Left lung (tissue), 10 donors: ENCODE data around the gene KRT4. TPM values are rescaled to one million over a fixed set of nuclear protein-coding genes. Genes with fewer than 3 reads are reported as not detected.

ENCODE experiments used
- ATAC-seq: fragments of 200-7000 bp; cut with Tn5 transposase; one replicate; pipeline ENCODE4 v1.9.1; 2020; ENCODE audit warnings: moderate library complexity
- DNase-seq, 4 donors: peaks; one replicate each; pipeline ENCODE4 v3.0.0-alpha.2; 2013 to 2020
- H3K27ac ChIP-seq, 2 donors: fragments of 200-600 bp; sonication (generic) in 1 of 2; one replicate each; pipeline versions ENCODE4 v1.5.0 to v1.8.0; 2020 to 2021
- H3K27me3 ChIP-seq, 2 donors: fragments of 200-600 bp; sonication (generic) in 1 of 2; one replicate each; pipeline versions ENCODE4 v1.5.0 to v1.8.0; 2020 to 2021
- H3K36me3 ChIP-seq, 2 donors: fragments of 200-600 bp; sonication (generic) in 1 of 2; one replicate each; pipeline versions ENCODE4 v1.5.0 to v1.8.0; 2020 to 2021
- H3K4me1 ChIP-seq, 2 donors: fragments of 200-600 bp; one replicate each; pipeline ENCODE4 v1.8.0; 2021
- H3K4me3 ChIP-seq, 2 donors: fragments of 200-600 bp; sonication (generic) in 1 of 2; one replicate each; pipeline versions ENCODE4 v1.5.0 to v1.8.0; 2020 to 2021; ENCODE audit warnings: mild to moderate bottlenecking in 1 of 2
- H3K9me3 ChIP-seq, 2 donors: fragments of 200-600 bp; sonication (generic) in 1 of 2; one replicate each; pipeline versions ENCODE4 v1.5.0 to v1.8.0; 2020 to 2021
- intact Hi-C, 2 donors: fragments of 100-400 bp; cut with DNase I; formaldehyde crosslinking; loops; one replicate each; pipeline versions ENCODE4 v1.11.2 to v1.14.2; 2022
- polyA plus RNA-seq, 6 donors: library from polyadenylated mRNA; unstranded; fragments of 120-200 nt; gene quantifications; one replicate each; pipeline ENCODE4 v1.2.1, GENCODE V29; 2013; ENCODE audit not compliant: insufficient read length in 6 of 6
- total RNA-seq, 2 donors: library from RNA; stranded (reverse); fragmentation: NEBNext Ultra II Directional; extraction: Animal tissue kit (Norgen Biotek cat#: 25700); gene quantifications; one replicate each; pipeline ENCODE4 v1.2.1, GENCODE V29; 2021
- TF ChIP-seq, protein P1 (sequence below), 2 donors: fragments of 200-600 bp; sonication (generic) in 1 of 2; IDR thresholded peaks; one replicate each; pipeline versions ENCODE4 v1.5.0 to v1.8.0; 2021; ENCODE audit warnings: antibody characterized with exemption in 2 of 2
- donor health status: DM: no; HTN: yes; CAD: no.
- donor health status: DM: no; HTN: no; CAD: no.

Gene KRT4
- total and polyA plus RNA-seq, 8 donors, result 0.47 to 9.4 (median 2.6) TPM

- DNase-seq (no peak), ATAC-seq (no peak)
- Histone ChIP-seq H3K4me1 (no peaks in the 10 kb centered on the region), H3K4me3 (no peak overlapping the region), H3K36me3 (no peaks in the 10 kb centered on the region), H3K9me3 (no peaks in the 10 kb centered on the region), H3K27ac (no peak overlapping the region), H3K27me3 (peaks cover 0 to 73% of the 10 kb centered on the region in 2 donors)
- TF ChIP-seq, protein P1, sequence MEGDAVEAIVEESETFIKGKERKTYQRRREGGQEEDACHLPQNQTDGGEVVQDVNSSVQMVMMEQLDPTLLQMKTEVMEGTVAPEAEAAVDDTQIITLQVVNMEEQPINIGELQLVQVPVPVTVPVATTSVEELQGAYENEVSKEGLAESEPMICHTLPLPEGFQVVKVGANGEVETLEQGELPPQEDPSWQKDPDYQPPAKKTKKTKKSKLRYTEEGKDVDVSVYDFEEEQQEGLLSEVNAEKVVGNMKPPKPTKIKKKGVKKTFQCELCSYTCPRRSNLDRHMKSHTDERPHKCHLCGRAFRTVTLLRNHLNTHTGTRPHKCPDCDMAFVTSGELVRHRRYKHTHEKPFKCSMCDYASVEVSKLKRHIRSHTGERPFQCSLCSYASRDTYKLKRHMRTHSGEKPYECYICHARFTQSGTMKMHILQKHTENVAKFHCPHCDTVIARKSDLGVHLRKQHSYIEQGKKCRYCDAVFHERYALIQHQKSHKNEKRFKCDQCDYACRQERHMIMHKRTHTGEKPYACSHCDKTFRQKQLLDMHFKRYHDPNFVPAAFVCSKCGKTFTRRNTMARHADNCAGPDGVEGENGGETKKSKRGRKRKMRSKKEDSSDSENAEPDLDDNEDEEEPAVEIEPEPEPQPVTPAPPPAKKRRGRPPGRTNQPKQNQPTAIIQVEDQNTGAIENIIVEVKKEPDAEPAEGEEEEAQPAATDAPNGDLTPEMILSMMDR (IDR thresholded peaks at IDR 0.05), result no peak
- intact Hi-C loops, result no loop called here
Observed at GRCh38 chr12:52822771-52823510, 9.0 kb upstream of the KRT4 start.

GRCh38 chr12:52821826-52822660, 8.1 kb upstream of the KRT4 start:
- H3K36me3 ChIP-seq, result no peaks in the 10 kb centered on the region
- intact Hi-C loops, result no loop called here
- no peaks in the 10 kb centered on the region for H3K4me1 ChIP-seq
- no peaks in the 10 kb centered on the region for H3K9me3 ChIP-seq
- peaks cover 0 to 79% of the 10 kb centered on the region in 2 donors for H3K27me3 ChIP-seq
- DNase-seq (no peak), ATAC-seq (peak; percentile 45)
- H3K4me3 ChIP-seq, result no peak overlapping the region
- TF ChIP-seq, protein P1 (IDR thresholded peaks at IDR 0.05), result no peak
- H3K27ac ChIP-seq, result no peak overlapping the region

DNA sequence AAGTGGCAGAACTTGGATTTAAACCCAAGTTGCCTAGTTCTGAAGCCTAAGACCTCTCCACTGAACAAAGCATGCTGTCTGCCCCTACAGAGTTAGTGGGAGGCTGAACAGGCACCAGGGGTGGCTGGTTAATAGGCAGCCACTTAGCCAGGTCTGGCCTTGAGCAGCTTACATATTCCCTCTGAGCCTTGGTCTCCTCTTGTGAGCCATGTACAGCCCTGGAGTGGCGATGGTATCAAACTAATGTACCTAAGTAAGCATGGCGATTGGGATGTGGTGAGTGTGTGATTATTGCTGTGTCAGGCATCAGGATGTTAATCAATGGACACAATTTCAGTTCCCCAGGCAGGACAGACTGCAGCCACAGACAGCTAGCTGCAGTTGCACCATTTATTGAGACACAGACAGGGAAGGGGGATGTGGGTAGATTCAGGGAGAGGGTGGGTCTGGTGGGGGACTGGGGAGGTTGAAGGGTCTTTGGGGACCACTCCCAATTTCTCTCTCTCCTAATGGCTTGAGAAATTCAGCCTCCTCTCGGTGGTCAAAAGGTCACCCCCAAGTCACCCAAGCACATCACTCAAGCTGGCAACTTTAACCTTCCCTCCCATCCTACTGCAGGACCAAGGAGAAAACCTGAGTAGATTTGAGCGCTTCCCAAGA, 7.3 kb upstream of the KRT4 start:
- DNase-seq (no peak), ATAC-seq (no peak)
- no peaks in the 10 kb centered on the region for H3K36me3 ChIP-seq
- TF ChIP-seq, protein P1 (IDR thresholded peaks at IDR 0.05), result no peak
- intact Hi-C loops, result no loop called here
- no peak overlapping the region for H3K4me3 ChIP-seq
- H3K27ac ChIP-seq, result no peak overlapping the region
- peaks cover 0 to 80% of the 10 kb centered on the region in 2 donors for H3K27me3 ChIP-seq
- no peaks in the 10 kb centered on the region for H3K9me3 ChIP-seq
- no peaks in the 10 kb centered on the region for H3K4me1 ChIP-seq

- Histone ChIP-seq H3K4me3 (no peak overlapping the region), H3K9me3 (no peaks in the 10 kb centered on the region), H3K27ac (no peak overlapping the region), H3K36me3 (no peaks in the 10 kb centered on the region), H3K4me1 (no peaks in the 10 kb centered on the region), H3K27me3 (peaks cover 0 to 85% of the 10 kb centered on the region in 2 donors)
- intact Hi-C loops, result no loop called here
- no peak for DNase-seq
- ATAC-seq, result no peak
- TF ChIP-seq, protein P1 (IDR thresholded peaks at IDR 0.05), result no peak
Observed at GRCh38 chr12:52820521-52820920, 6.6 kb upstream of the KRT4 start.
